ENCODE measurements around the gene AGMAT.

AGMAT gene

DNA sequence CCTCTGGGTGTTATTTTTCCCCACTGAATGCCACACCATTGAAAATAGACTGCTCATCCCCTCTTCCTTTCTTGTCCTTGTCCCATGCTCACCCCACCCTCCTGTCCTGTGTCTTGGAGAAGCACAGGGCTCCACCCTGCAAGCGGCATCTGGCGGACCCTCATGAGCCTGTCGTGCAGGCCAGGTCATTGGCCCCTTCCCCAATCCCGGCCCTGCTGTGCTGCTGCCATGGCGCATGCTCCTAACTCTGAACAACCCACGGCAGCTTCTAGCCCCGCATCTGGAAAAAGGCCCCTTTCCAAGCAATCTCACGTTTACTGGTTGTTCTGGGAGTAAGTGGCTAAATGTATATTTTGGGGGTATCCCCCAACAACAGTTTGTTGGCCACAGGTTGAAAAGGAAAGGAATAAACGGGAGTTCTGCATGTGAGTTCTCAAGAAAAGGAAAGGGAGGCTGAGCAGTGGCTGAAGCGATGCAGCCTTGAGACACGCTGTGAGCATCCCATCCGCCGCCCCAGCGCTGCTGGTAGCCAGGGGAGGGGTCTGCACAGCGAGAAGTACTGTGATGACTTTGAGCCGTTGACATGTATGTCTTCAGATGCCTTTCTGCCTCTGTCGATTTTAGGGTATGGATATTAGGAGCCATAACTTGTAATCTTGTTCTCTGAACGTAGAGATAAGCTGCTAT lies 16.3 kb downstream of the AGMAT start:
- DNase-seq (ENCODE audit: low read depth): no peak

DNA sequence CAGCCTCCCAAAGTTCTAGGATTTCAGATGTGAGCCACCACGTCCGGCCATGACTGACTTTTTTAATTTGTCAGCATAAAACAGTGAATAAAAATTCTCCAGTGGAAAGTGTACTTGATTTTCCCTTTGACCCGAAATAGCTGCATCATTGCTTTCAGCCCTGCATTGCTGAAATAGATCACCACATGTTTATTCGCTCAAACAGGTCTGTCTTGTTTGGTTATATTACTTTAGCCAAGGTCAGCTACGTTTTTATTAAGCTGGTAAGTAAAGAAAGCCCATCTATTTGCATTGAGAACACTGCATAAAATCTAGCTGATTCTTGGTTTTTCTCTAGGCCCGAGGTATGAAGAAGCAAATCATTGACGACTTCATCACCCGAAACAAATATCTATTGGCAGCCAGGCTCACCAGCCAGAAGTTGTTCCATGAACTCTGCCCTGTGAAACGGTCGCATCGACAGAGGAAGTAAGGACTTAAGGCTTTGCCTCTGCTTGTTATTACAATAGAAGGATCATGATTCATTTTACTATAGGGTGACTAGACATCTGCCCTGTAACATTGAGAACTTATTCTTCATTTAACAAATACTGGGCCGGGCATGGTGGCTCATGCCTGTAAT lies 25.6 kb downstream of the AGMAT start:
- no peak for DNase-seq (ENCODE audit: low read depth)

DNA sequence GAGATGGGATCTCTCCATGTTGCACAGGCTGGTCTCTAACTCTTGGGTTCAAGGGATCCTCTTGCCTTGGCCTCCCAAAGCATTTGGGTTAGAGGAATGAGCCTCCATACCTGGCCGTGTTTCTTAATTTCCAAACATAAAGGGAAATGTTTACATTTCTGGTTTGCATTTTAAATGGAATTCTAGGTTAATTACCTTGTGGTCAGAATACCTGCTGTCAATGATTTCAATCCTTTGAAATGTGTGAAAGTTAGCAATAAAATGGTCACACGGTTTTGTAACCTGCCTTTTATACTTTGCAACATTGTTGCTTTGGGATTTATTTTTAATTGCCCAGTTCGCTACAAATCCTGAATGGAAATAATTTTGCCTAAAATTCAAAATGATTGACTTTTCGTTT lies 26.3 kb downstream of the AGMAT start:
- no peak for DNase-seq (ENCODE audit: low read depth)

DNA sequence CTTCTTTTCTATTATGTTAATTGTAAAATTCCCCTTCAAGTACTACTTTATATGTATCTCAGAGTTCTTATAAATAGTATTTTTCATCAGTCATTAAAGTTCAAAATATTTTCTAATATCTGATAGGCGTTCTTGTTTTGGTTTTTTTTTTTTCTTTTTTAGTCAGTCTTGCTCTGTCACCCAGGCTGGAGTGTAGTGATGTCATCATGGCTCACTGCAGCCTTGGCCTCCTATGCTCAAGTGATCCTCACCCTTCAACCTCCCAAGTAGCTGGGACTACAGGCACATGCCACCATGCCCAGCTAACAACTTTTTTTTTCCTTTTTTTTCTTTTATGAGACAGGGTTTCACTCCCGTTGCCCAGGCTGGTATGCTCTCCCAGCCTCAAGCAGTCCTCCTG lies 27.3 kb downstream of the AGMAT start:
- DNase-seq (ENCODE audit: low read depth): no peak

DNA sequence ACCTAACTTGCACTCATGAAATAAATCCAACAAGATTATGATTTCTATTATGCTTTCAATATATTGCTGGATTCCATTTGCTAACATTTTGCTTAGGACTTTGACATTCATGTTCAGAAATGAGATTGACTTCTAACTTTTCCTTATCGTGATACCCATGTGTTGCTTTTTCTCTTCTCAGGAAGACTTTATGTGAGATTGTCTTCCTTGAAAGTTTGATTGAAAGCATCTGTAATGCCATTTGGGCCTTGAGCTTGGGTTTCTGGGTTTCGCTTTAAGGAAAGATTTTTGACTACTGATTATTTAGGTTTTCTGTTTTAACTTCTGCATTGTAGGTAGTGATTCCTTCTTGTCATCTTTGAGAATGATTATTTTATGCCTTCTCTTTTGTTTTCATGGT lies 27.8 kb downstream of the AGMAT start:
- no peak for DNase-seq (ENCODE audit: low read depth)

DNA sequence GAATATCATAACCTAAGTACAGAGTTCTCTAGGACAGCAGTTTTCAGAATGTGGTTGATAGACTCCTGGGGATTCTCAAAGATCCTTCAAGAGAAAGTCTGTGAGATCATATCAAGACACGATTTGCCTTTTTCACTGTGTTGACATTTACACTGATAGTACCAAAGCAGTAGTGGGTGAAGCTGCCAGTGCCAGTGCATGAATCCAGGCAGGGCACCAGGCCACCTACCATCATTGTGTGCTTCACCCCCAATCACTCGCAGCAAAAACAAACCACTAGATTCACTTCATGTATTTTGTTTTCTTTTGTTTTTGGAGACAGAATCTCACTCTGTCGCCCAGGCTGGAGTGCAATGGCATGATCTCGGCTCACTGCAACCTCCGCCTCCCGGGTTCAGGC lies 34.3 kb downstream of the AGMAT start:
- DNase-seq (ENCODE audit: low read depth): no peak

DNA sequence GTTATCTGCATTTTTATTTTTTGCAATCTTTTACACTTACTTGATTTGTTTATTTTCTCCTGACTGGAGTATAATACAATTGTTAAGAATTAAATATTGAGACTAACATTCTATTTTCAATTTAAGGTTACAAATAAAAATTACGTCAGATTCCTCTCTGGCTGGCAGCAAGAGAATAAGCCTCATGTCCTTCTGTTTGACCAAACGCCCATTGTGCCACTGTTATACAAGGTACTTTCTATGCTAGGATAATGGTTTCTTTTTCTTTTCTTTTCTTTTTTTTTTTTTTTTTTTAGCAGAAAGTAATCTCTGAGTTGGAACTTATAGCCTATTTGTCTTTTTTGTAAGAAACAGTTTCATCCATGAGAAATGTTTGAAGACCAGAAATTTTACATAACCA lies 38.2 kb downstream of the AGMAT start:
- DNase-seq (ENCODE audit: low read depth): no peak

GRCh38 chr1:15543589-15544568 lies 41.0 kb downstream of the AGMAT start:
- DNase-seq (ENCODE audit: low read depth): no peak

GRCh38 chr1:15543251-15543588 lies 41.6 kb downstream of the AGMAT start:
- DNase-seq (ENCODE audit: low read depth): no peak

GRCh38 chr1:15542388-15543250 lies 42.2 kb downstream of the AGMAT start:
- DNase-seq (ENCODE audit: low read depth): no peak

- DNase-seq (ENCODE audit: low read depth): no peak
These were observed 43.5 kb downstream of the AGMAT start for GRCh38 chr1:15541231-15541792.

DNA sequence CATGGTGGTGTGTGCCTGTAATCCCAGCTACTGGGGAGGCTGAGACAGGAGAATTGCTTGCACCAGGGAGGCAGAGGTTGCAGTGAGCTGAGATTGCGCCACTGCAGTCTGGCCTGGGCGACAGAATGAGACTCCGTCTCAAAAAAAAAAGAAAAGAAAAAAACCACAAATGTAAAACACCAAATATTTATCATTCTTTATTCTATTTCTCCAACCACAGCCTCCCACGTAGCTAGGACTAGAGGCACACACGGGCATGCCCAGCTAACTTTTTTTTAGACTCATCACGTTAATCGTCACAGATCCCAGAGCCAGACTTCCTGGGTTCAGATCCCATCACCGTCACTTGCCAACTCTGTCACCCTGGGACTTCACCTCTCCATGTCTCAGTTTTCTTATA lies 44.7 kb downstream of the AGMAT start:
- no peak for DNase-seq (ENCODE audit: low read depth)

- no peak for DNase-seq (ENCODE audit: low read depth)
These were observed 46.1 kb downstream of the AGMAT start for GRCh38 chr1:15538771-15539170.

- no peak for DNase-seq (ENCODE audit: low read depth)
These were observed 53.2 kb downstream of the AGMAT start for GRCh38 chr1:15531682-15532081.

DNA sequence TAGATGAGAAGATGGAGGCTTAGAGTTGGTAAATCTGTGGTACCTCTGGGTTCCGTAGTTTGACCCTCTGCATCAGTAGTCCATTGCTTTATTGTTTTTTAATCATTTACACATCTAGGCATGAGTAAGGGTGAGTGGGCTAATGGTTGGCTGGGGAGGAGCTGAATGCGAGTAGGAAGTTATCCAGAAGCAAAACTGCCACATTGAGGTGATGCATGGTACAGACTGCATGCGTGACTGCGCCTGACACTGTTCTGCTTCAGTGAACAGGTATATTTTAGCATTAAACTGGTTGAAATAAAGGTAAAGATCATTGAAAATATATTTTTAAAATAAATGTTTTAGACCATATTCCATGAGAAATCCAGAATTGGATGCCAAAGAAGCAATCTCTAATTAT lies 53.8 kb downstream of the AGMAT start:
- DNase-seq (ENCODE audit: low read depth): no peak

- peak; percentile 94 for DNase-seq (ENCODE audit: low read depth)
These were observed 58.1 kb downstream of the AGMAT start, which contains the start of gene DNAJC16 for GRCh38 chr1:15526490-15527339. Gene DNAJC16 (plus strand): TSS chr1:15526848. CDS start chr1:15529106, 2,258 bp downstream.

GRCh38 chr1:15526021-15526489 lies 58.8 kb downstream of the AGMAT start:
- no peak for DNase-seq (ENCODE audit: low read depth)

DNA sequence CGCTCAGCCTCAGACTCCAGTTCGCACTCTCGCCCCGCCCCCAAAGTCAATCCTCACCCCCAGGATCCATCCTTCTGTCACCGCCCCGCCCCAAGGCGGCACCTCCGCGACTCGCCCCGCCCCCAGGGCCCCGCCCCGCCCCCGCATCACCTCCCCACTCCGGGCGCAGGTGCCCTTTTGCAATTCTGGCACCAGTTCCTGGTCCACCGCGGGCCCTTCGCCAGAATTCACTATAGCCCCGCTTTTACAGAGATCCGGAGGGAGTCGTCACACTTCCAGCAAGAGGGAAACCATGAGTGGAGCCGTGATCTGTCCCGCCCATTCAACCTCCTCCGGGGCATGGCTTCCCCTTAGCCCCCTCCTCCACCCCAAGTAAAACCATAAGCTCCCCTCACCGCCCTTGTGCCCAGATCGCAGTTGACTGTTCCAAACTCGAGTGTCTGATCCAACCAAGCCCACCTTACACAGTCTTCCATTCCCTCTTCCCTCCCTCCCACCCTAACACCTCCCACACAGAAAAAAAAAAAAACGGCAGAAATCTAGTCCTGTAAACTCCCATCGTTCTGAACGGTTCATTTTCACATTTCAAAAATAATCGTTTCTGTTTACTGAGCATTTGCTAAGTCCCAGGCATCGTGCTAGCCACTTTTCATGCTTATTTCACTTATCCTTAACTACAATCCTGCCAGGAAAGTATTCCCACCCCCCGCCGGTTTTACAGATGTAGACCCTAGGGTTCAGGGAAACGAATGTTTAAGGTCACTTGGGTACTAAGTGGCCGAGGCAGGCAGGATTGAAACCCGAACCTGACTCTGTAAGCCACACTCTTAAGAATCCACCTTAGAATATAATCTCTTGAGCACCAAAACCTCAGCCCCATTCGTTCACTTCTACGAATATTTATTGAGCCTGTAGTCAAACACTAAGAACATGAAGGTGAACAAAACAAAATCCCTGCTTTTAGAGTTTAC lies 59.5 kb downstream of the AGMAT start:
- DNase-seq (ENCODE audit: low read depth): no peak
